Activated CD8-positive, alpha-beta memory T cell treated with anti-CD3 and anti-CD28 coated beads, Interleukin-2, amount 10 ng/mL, durations not matched to agents 7 days and 5 days (primary cell): Measurements from ENCODE around the gene VWA5B2. TPM values are rescaled to one million over a fixed set of nuclear protein-coding genes. Genes with fewer than 3 reads are reported as not detected.
A peak's percentile ranks its signal among the peaks of the same experiment; 100 is the strongest.

ENCODE experiments used
- ATAC-seq: fragments of 150-1000 bp; cut with Tn5 transposase; one replicate; pipeline ENCODE4 v1.10.0; 2021; ENCODE audit warnings: moderate library complexity
- CTCF ChIA-PET: fragments of 350-600 bp; sonication (Branson Sonifier 250); formaldehyde crosslinking; loops from one replicate; lab custom pipeline; 2021; ENCODE audit warnings: antibody characterized with exemption; lab: Charles Lee
- DNase-seq: peaks from one replicate; pipeline ENCODE4 v3.0.0-alpha.2; 2020
- H3K27ac Mint-ChIP-seq: one replicate; pipeline ENCODE4 v1.8.0; 2021; ENCODE audit warnings: mild to moderate bottlenecking, mixed read lengths
- H3K27me3 Mint-ChIP-seq: one replicate; pipeline ENCODE4 v1.8.0; 2021; ENCODE audit warnings: mixed read lengths
- H3K36me3 Mint-ChIP-seq: one replicate; pipeline ENCODE4 v1.8.0; 2021; ENCODE audit warnings: mild to moderate bottlenecking, mixed read lengths
- H3K4me1 Mint-ChIP-seq: one replicate; pipeline ENCODE4 v1.8.0; 2021; ENCODE audit warnings: mixed read lengths
- H3K4me3 Mint-ChIP-seq: one replicate; pipeline ENCODE4 v1.8.0; 2021; ENCODE audit warnings: mild to moderate bottlenecking, moderate library complexity, mixed read lengths
- H3K9me3 Mint-ChIP-seq: one replicate; pipeline ENCODE4 v1.8.0; 2022; ENCODE audit warnings: low read depth, mixed read lengths
- total RNA-seq, 2 experiments: library from RNA; stranded (reverse); gene quantifications; one replicate each; pipeline ENCODE4 v1.2.3, GENCODE V29; 2021

The VWA5B2 gene
- total RNA-seq, 2 experiments from 2014 or later: not detected

DNA sequence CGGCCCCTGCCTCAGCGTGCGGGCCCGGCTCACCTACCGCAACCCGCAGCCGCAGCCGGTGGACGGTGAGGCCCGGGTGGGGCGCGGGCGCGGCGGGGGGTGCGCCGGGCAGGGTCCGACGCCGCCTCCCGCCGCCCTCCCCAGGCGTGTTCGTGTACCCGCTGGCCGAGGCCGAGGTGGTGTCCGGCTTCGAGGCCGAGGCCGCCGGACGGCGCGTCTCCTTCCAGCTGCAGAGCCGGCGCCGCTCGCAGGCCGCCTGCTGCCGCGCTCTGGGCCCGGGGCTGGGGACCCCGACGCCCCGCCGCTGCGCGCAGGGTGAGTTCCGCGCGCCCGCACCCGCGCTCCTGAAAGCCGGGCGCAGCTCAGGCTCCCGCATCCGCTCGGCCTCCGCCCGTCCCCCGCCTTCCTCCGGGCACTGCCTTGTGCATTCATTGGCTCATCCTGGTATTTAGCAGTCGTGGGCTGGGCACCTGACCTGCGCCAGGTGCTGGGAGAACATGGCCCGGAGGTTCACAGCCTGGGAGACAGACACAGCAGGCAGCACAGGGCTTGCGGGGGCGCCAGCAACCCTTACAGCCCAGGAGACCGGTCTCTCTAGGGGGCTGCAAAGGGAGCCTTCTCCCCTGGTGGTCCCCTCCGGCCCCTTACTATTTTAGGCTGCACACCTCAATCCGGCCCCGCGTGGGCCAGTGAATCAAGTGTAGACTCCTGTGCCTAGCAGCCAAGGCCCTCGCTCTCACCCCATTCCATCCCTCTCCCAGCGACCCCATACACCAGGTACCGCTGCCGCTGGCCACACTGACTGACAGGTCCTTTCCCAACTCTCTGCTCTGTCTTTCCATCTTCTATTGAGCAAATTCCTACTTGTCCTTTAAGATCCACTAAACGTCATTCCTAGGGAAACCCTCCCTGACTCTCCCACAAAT, 1.5 kb downstream of the VWA5B2 start:
- no peak for ATAC-seq
- DNase-seq: no peak
- no peaks in the 10 kb centered on the region for H3K9me3 Mint-ChIP-seq
- peak overlapping the region; percentile 4 for H3K4me3 Mint-ChIP-seq
- H3K27me3 Mint-ChIP-seq: peaks cover 45% of the 10 kb centered on the region
- CTCF ChIA-PET: interaction anchor here (0.6 to 5.3 kb wide), 5 partner anchors 9 to 59 kb away, joined by 3 to 42 read pairs (median 4); partner anchors contain the start of gene EEF1AKMT4
- no peaks in the 10 kb centered on the region for H3K36me3 Mint-ChIP-seq
- H3K4me1 Mint-ChIP-seq: peaks cover 6% of the 10 kb centered on the region
- no peak overlapping the region for H3K27ac Mint-ChIP-seq

DNA sequence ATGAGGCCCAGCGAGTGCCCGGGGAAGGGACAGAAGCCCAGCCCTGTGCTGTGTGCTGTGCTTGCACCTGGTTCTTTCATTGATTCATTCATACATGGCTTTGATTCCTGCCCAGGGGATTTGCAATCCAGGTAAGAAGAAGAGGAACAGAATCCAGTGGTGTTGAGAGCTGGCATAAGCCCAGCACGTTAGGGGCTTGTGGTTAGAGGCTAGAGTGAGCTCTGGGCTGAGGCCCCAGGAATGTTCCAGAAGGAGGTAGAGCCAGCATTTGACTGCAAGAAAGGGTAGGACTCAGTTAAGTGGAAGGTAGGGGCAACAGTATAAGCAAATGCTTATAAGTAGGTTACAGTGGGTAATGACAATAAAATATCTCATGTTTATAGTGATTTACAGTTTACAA, 2.3 kb downstream of the VWA5B2 start:
- CTCF ChIA-PET: interaction anchor here (1.5 kb wide), 1 partner anchor 12 kb away, joined by 3 read pairs; no protein-coding TSS in a partner anchor

DNA sequence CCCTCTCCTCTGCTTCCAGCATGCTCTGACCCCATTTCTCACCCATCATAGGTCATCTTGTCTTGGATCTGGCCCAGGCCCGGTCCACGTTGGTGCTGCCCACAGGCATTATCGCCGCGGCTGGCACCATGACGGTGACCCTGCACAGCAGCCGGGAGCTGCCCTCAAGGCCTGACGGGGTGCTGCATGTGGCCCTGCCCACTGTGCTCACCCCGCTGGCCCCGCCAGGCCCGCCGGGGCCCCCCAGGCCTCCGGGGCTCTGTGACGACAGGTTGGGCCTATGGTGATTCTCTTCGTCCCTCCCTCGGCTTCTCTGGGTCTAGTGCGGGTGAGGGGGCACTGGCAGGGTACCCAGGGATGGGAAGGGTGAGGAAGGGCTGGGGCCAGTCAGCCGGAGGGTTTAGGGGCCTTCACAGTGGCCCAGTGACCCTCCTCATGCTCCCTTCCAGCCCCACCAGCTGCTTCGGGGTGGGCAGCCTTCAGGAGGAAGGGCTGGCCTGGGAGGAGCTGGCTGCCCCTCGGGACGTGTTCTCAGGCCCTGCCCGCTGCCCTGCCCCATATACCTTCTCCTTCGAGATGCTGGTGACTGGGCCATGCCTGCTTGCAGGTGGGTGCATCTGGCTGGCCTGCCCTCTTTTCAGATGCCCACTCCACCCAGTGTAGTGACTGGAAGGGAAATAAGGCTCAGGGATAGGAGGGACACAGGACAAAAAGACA, 3.9 kb downstream of the VWA5B2 start:
- Mint-ChIP-seq H3K27me3 (peaks cover 34% of the 10 kb centered on the region), H3K36me3 (no peaks in the 10 kb centered on the region), H3K27ac (no peak overlapping the region), H3K4me3 (no peak overlapping the region), H3K4me1 (peaks cover 6% of the 10 kb centered on the region), H3K9me3 (no peaks in the 10 kb centered on the region)
- ATAC-seq (no peak), DNase-seq (no peak)
- CTCF ChIA-PET: interaction anchor here (1.5 kb wide), 1 partner anchor 10 kb away, joined by 3 read pairs; no protein-coding TSS in a partner anchor

More for the DNA sequence above, 2.3 kb downstream of the VWA5B2 start:
- DNase-seq (no peak), ATAC-seq (no peak)
- Mint-ChIP-seq H3K27ac (no peak overlapping the region), H3K36me3 (no peaks in the 10 kb centered on the region), H3K4me1 (peaks cover 6% of the 10 kb centered on the region), H3K27me3 (peaks cover 45% of the 10 kb centered on the region), H3K4me3 (no peak overlapping the region), H3K9me3 (no peaks in the 10 kb centered on the region)

DNA sequence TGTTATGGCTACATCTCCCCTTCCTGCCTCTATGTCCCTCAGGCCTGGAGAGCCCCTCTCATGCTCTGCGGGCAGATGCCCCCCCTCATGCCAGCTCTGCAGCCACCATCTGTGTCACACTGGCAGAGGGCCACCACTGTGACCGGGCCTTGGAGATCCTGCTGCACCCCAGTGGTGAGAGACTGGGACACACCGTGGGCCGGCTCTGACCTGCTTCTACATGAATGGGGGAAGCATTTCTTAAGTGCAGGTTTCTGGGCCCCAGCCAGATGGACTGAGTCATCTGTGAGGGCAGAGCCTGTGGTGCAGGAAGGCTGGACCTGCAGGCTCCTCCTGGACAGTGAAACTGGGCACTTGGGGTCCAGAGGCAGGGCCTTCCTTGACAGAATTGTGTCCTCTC, 4.8 kb downstream of the VWA5B2 start:
- DNase-seq (no peak), ATAC-seq (no peak)
- CTCF ChIA-PET: no interaction called here
- Mint-ChIP-seq H3K4me3 (no peak overlapping the region), H3K27ac (no peak overlapping the region), H3K9me3 (no peaks in the 10 kb centered on the region), H3K27me3 (peaks cover 25% of the 10 kb centered on the region), H3K4me1 (peaks cover 4% of the 10 kb centered on the region), H3K36me3 (no peaks in the 10 kb centered on the region)

DNA sequence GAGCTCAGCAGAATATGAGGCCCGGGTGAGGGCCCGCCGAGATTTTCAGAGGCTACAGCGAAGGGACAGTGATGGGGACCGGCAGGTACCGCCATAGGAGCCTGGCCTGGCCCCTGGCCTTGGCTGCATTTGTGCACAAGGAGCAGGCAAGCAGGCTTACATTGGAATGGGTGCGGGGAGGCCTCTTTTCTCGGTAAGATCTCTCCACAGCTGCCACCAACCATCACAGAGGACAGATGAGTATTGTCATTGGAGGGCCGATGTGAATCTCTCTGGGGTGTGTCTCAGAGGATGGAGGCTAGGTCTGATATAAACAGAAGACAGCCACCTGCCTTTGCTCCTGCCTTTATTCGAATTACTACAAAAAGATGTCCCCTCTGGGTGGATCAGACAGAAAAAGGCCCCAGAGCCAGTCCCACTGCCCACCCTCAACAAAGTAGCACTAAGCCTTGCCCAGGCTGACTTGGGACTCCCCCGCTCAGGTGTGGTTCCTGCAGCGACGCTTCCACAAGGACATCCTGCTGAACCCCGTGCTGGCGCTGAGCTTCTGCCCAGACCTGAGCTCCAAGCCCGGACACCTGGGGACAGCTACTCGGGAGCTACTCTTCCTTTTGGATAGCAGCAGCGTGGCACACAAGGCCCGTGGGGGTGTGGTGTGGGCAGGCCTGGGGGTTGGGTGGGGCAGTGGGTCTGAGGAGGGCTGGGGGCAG, 5.4 kb downstream of the VWA5B2 start:
- ATAC-seq (no peak), DNase-seq (no peak)
- CTCF ChIA-PET: no interaction called here
- no peaks in the 10 kb centered on the region for H3K36me3 Mint-ChIP-seq
- no peak overlapping the region for H3K27ac Mint-ChIP-seq
- H3K9me3 Mint-ChIP-seq: no peaks in the 10 kb centered on the region
- H3K27me3 Mint-ChIP-seq: peaks cover 23% of the 10 kb centered on the region
- peaks cover 4% of the 10 kb centered on the region for H3K4me1 Mint-ChIP-seq
- no peak overlapping the region for H3K4me3 Mint-ChIP-seq

DNA sequence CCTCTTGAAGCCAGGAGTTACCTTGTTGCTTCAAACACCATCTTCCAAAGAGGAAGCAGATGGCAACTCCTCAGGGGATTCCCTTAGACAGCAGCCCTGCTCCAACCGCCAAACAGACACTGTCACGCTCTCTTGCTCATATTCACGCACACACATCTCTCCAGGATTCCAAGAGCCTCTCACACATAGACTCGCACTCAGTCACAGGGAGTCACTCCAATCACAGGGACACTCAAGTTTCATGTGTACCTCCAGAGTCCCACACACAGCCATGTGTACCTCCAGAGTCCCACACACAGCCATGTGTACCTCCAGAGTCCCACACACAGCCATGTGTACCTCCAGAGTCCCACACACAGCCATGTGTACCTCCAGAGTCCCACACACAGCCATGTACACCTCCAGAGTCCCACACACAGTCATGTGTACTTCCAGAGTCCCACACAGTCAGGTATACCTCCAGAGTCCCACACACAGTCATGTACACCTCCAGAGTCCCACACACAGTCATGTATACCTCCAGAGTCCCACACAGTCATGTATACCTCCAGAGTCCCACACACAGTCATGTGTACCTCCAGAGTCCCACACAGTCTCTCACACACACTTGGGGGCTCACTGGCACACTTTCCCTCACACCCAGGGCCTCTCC, 6.1 kb downstream of the VWA5B2 start:
- no peak overlapping the region for H3K4me3 Mint-ChIP-seq
- CTCF ChIA-PET: interaction anchor here (1.0 to 2.7 kb wide), 2 partner anchors 14 to 17 kb away, joined by 3 to 10 read pairs; partner anchors contain the start of gene EEF1AKMT4
- peaks cover 22% of the 10 kb centered on the region for H3K27me3 Mint-ChIP-seq
- no peaks in the 10 kb centered on the region for H3K36me3 Mint-ChIP-seq
- no peak overlapping the region for H3K27ac Mint-ChIP-seq
- DNase-seq (no peak), ATAC-seq (no peak)
- peaks cover 4% of the 10 kb centered on the region for H3K4me1 Mint-ChIP-seq
- H3K9me3 Mint-ChIP-seq: no peaks in the 10 kb centered on the region

DNA sequence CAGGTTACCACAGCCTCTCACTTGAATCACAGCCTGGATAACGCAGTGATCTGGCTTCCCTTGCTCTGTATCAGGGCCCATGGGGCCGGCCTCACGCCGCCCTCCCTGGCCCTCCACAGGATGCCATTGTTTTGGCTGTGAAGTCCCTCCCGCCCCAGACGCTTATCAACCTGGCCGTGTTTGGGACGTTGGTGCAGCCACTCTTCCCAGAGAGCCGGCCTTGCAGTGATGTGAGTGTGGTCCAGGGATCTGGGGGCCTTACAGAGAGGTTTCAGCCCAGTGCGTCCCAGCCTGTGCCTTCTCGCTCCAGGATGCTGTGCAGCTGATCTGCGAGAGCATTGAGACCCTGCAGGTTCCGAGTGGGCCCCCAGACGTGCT, 6.6 kb downstream of the VWA5B2 start:
- Mint-ChIP-seq H3K4me1 (peaks cover 2% of the 10 kb centered on the region), H3K27me3 (peaks cover 20% of the 10 kb centered on the region), H3K27ac (no peak overlapping the region), H3K36me3 (no peaks in the 10 kb centered on the region), H3K4me3 (no peak overlapping the region), H3K9me3 (no peaks in the 10 kb centered on the region)
- DNase-seq (no peak), ATAC-seq (no peak)
- CTCF ChIA-PET: interaction anchor here (1.0 to 5.3 kb wide), 3 partner anchors 9 to 17 kb away, joined by 3 to 47 read pairs (median 10); partner anchors contain the start of gene EEF1AKMT4

DNA sequence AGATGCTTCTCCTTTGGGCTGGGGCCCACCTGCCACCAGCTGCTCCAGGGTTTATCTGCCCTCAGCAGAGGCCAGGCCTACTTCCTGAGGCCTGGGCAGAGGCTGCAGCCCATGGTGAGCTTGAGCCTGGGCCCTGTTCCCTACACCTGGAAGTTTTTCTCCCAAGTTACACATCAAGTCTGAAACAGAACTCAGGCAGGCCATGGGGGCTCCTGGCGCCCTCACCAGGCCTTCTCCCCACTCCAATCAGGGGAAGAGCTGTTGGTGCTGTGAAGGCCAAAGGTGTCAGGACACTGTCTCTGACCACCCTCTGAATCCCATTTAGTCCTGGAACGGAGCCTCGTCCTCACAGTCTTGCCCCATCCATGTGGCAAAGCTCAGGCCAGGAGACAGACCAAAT, 7.3 kb downstream of the VWA5B2 start:
- no peaks in the 10 kb centered on the region for H3K9me3 Mint-ChIP-seq
- no peak overlapping the region for H3K4me3 Mint-ChIP-seq
- CTCF ChIA-PET: interaction anchor here (1.0 to 5.3 kb wide), 3 partner anchors 9 to 16 kb away, joined by 3 to 47 read pairs (median 10); partner anchors contain the start of gene EEF1AKMT4
- no peak overlapping the region for H3K27ac Mint-ChIP-seq
- DNase-seq (no peak), ATAC-seq (no peak)
- no peaks in the 10 kb centered on the region for H3K4me1 Mint-ChIP-seq
- H3K36me3 Mint-ChIP-seq: no peaks in the 10 kb centered on the region
- H3K27me3 Mint-ChIP-seq: peaks cover 14% of the 10 kb centered on the region

DNA sequence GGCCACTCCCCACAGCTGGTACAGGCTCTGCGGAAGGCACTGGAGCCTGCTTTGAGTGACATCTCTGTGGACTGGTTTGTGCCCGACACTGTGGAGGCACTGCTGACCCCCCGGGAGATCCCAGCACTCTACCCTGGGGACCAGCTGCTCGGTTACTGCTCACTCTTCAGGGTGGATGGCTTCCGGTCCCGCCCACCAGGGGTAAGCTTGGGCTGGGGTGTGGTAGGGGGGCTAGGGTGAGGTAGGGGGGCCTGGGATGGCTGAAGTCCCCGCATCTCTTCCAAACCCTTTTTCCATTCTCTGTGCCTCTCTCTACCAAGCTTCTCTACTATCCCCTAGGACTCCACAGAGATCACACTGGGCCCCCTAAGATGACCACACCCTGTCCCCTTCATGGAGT, 7.8 kb downstream of the VWA5B2 start:
- Mint-ChIP-seq H3K4me3 (no peak overlapping the region), H3K27ac (no peak overlapping the region), H3K9me3 (no peaks in the 10 kb centered on the region), H3K36me3 (no peaks in the 10 kb centered on the region), H3K4me1 (no peaks in the 10 kb centered on the region), H3K27me3 (peaks cover 8% of the 10 kb centered on the region)
- DNase-seq (no peak), ATAC-seq (no peak)
- CTCF ChIA-PET: interaction anchor here (2.7 to 5.3 kb wide), 2 partner anchors 10 to 13 kb away, joined by 10 to 47 read pairs; partner anchors contain the start of gene EEF1AKMT4

DNA sequence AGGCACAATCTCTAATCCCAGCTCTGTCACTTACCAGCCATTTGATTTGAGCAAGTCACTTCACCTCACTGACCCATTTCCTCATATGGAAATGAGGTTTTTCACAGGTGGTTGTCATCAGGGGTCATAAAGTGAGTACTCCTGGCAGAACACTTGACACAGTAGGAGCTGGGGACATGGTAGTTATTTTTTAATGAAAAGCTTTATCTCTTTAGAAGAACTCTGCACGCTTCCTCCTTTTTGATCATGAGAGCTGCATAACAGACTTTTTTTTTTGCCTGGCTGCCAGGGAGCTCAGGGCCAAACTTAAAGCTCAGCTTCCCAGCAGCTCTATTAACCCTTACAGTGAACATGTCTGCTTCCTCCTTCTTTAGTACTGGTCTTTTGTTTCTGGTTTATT, 8.4 kb downstream of the VWA5B2 start:
- Mint-ChIP-seq H3K27me3 (peaks cover 2% of the 10 kb centered on the region), H3K4me1 (no peaks in the 10 kb centered on the region), H3K36me3 (peaks cover 3% of the 10 kb centered on the region), H3K27ac (no peak overlapping the region), H3K4me3 (no peak overlapping the region), H3K9me3 (no peaks in the 10 kb centered on the region)
- CTCF ChIA-PET: interaction anchor here (0.8 to 5.3 kb wide), 3 partner anchors 11 to 13 kb away, joined by 4 to 47 read pairs (median 10); partner anchors contain the start of gene EEF1AKMT4
- ATAC-seq (no peak), DNase-seq (no peak)

DNA sequence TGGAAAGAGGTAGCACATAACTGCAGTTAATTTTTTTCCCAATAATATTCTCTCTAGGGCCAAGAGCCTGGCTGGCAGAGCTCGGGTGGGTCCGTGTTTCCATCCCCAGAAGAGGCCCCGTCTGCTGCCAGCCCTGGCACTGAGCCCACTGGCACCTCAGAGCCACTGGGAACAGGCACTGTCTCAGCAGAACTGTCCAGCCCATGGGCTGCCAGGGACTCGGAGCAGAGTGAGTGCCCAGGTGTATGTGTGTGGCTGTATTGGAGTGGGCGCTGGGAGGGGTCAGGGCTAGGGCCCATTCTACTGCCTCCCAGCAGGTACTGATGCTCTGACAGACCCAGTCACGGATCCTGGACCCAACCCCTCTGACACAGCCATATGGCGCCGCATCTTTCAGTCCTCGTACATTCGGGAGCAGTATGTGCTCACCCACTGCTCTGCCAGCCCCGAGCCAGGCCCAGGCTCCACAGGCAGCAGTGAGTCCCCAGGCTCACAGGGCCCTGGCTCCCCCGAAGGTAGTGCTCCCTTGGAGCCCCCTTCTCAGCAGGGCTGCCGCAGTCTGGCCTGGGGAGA, 8.9 kb downstream of the VWA5B2 start:
- DNase-seq: no peak
- H3K27ac Mint-ChIP-seq: no peak overlapping the region
- no peaks in the 10 kb centered on the region for H3K27me3 Mint-ChIP-seq
- no peak overlapping the region for H3K4me3 Mint-ChIP-seq
- peaks cover 3% of the 10 kb centered on the region for H3K36me3 Mint-ChIP-seq
- H3K9me3 Mint-ChIP-seq: no peaks in the 10 kb centered on the region
- CTCF ChIA-PET: interaction anchor here (0.8 to 5.3 kb wide), 3 partner anchors 11 to 13 kb away, joined by 4 to 47 read pairs (median 10); partner anchors contain the start of gene EEF1AKMT4
- no peak for ATAC-seq
- H3K4me1 Mint-ChIP-seq: no peaks in the 10 kb centered on the region

DNA sequence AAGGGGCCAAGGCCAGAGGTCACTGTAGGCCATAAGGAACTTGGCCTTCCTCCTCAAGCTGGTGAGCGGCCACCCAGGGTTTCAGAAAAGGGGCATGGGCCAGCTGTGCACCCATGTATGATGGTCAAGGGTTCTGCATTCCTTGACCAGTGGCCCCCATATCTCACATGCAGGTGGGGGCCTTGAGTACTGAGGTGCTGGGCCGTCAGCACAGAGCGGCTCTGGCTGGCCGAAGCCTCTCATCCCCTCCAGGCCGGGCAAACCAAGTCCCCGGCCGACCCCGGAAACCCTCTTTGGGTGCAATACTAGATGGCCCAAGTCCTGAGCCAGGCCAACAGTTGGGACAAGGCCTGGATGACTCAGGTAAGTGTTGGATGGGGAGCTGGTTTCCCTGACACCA, 9.8 kb downstream of the VWA5B2 start:
- Mint-ChIP-seq H3K27ac (no peak overlapping the region), H3K9me3 (no peaks in the 10 kb centered on the region), H3K36me3 (peaks cover 3% of the 10 kb centered on the region), H3K4me1 (no peaks in the 10 kb centered on the region), H3K27me3 (no peaks in the 10 kb centered on the region), H3K4me3 (no peak overlapping the region)
- no peak for ATAC-seq
- DNase-seq: no peak
- CTCF ChIA-PET: interaction anchor here (1.7 to 5.3 kb wide), 2 partner anchors 12 to 21 kb away, joined by 4 to 47 read pairs; no protein-coding TSS in a partner anchor
